Neural cell (in vitro differentiated cells): ENCODE measurements around the gene TLE7. TPM values are rescaled to one million over a fixed set of nuclear protein-coding genes. Genes with fewer than 3 reads are reported as not detected.

Source experiments
- H2AFZ ChIP-seq: fragments of 200-600, 300-800 bp; sonication (generic), shearing (Covaris generic); 2 replicates; pipeline ENCODE4 v1.6.0; 2014; ENCODE audit warnings: low read depth, mild to moderate bottlenecking, antibody characterized with exemption, low read length, moderate library complexity
- H3F3A ChIP-seq: fragments of 200-600 bp; shearing (Covaris generic); 2 replicates; pipeline ENCODE4 v1.6.1; 2016; ENCODE audit warnings: mild to moderate bottlenecking, moderate library complexity, mixed read lengths, antibody characterized with exemption, low read length; ENCODE audit not compliant: insufficient read depth, poor library complexity, severe bottlenecking
- H3K27ac ChIP-seq: fragments of 200-600, 300-800 bp; sonication (generic), shearing (Covaris generic); 2 replicates; pipeline ENCODE4 v1.5.1; 2014; ENCODE audit warnings: mild to moderate bottlenecking, low read length, moderate library complexity
- H3K27me3 ChIP-seq: fragments of 300-800, 200-600 bp; sonication (generic), shearing (Covaris generic); 2 replicates; pipeline ENCODE4 v1.6.0; 2014; ENCODE audit warnings: mild to moderate bottlenecking, low read depth, low read length, moderate library complexity; ENCODE audit not compliant: insufficient read depth
- H3K36me3 ChIP-seq: fragments of 300-800, 200-600 bp; sonication (generic), shearing (Covaris generic); 2 replicates; pipeline ENCODE4 v1.5.1; 2014; ENCODE audit warnings: mild to moderate bottlenecking, antibody characterized with exemption, low read length, moderate library complexity; ENCODE audit not compliant: insufficient read depth
- H3K4me2 ChIP-seq: fragments of 300-800, 200-600 bp; sonication (generic), shearing (Covaris generic); 2 replicates; pipeline ENCODE4 v1.6.0; 2014; ENCODE audit warnings: mild to moderate bottlenecking, low read length
- H3K4me3 ChIP-seq: fragments of 300-800, 200-600 bp; sonication (generic), shearing (Covaris generic); 2 replicates; pipeline ENCODE4 v1.5.1; 2014; ENCODE audit warnings: mild to moderate bottlenecking, low read length, moderate library complexity
- H3K79me2 ChIP-seq: fragments of 200-600 bp; shearing (Covaris generic); replicated peaks from 2 replicates; pipeline ENCODE4 v1.6.0; 2014; ENCODE audit warnings: mild to moderate bottlenecking, low read length, moderate library complexity; ENCODE audit not compliant: insufficient read depth
- H3K9ac ChIP-seq: fragments of 300-800, 200-600 bp; sonication (generic), shearing (Covaris generic); 2 replicates; pipeline ENCODE4 v1.6.1; 2016; ENCODE audit warnings: mild to moderate bottlenecking, low read length, mixed read lengths
- H3K9me2 ChIP-seq: fragments of 200-600 bp; shearing (Covaris generic); 2 replicates; pipeline ENCODE4 v1.6.1; 2016; ENCODE audit warnings: mild to moderate bottlenecking, low read length, mixed read lengths; ENCODE audit not compliant: insufficient read depth
- H3K9me3 ChIP-seq: fragments of 200-600, 300-800 bp; sonication (generic), shearing (Covaris generic); 2 replicates; pipeline ENCODE4 v1.6.1; 2016; ENCODE audit warnings: mild to moderate bottlenecking, mixed run types, low read length, moderate library complexity, mixed read lengths
- H4K20me1 ChIP-seq: fragments of 200-600 bp; shearing (Covaris generic); 2 replicates; pipeline ENCODE4 v1.6.1; 2016; ENCODE audit warnings: mild to moderate bottlenecking, mixed run types; ENCODE audit not compliant: insufficient read depth
- CTCF ChIP-seq: fragments of 450-650 bp; IDR thresholded peaks from 2 replicates; pipeline ENCODE4 v1.5.1; 2014; ENCODE audit warnings: antibody characterized with exemption, mild to moderate bottlenecking, moderate library complexity; ENCODE audit not compliant: poor library complexity, severe bottlenecking
- EP300 ChIP-seq: fragments of 450-650 bp; conservative IDR thresholded peaks from 2 replicates; pipeline ENCODE4 v1.6.1; 2014; ENCODE audit warnings: antibody characterized with exemption, mild to moderate bottlenecking, moderate library complexity; ENCODE audit not compliant: poor library complexity, severe bottlenecking
- EZH2 ChIP-seq: fragments of 200-600, 300-800 bp; shearing (Covaris generic), sonication (generic); IDR thresholded peaks from 2 replicates; pipeline ENCODE4 v1.6.1; 2014; ENCODE audit warnings: antibody characterized with exemption, low read length, borderline replicate concordance, mild to moderate bottlenecking; ENCODE audit not compliant: insufficient read depth, poor library complexity, severe bottlenecking
- MXI1 ChIP-seq: fragments of 450-650 bp; conservative IDR thresholded peaks from 2 replicates; pipeline ENCODE4 v1.6.1; 2014; ENCODE audit warnings: antibody characterized with exemption, mild to moderate bottlenecking; ENCODE audit not compliant: poor library complexity, severe bottlenecking
- POLR2AphosphoS5 ChIP-seq: IDR thresholded peaks from 2 replicates; pipeline ENCODE4 v1.6.1; 2012
- RAD21 ChIP-seq: fragments of 450-650 bp; conservative IDR thresholded peaks from 2 replicates; pipeline ENCODE4 v1.6.1; 2014; ENCODE audit warnings: antibody characterized with exemption, mild to moderate bottlenecking, moderate library complexity
- REST ChIP-seq: IDR thresholded peaks from 2 replicates; pipeline ENCODE4 v1.6.1; 2012; ENCODE audit warnings: borderline replicate concordance
- SMC3 ChIP-seq: fragments of 450-650 bp; conservative IDR thresholded peaks from 2 replicates; pipeline ENCODE4 v1.6.1; 2014; ENCODE audit warnings: antibody characterized with exemption, mild to moderate bottlenecking, moderate library complexity; ENCODE audit not compliant: poor library complexity
- TAF1 ChIP-seq: IDR thresholded peaks from 2 replicates; pipeline ENCODE4 v1.6.1; 2012; ENCODE audit warnings: low read depth
- polyA plus RNA-seq: library from polyadenylated mRNA; depleted of rRNA; stranded (reverse); fragments of >200 nt; gene quantifications from 2 replicates; pipeline ENCODE4 v1.2.3, GENCODE V29; 2014

Gene TLE7
- polyA plus RNA-seq, 1 donor from 2014 or later, result not detected

DNA sequence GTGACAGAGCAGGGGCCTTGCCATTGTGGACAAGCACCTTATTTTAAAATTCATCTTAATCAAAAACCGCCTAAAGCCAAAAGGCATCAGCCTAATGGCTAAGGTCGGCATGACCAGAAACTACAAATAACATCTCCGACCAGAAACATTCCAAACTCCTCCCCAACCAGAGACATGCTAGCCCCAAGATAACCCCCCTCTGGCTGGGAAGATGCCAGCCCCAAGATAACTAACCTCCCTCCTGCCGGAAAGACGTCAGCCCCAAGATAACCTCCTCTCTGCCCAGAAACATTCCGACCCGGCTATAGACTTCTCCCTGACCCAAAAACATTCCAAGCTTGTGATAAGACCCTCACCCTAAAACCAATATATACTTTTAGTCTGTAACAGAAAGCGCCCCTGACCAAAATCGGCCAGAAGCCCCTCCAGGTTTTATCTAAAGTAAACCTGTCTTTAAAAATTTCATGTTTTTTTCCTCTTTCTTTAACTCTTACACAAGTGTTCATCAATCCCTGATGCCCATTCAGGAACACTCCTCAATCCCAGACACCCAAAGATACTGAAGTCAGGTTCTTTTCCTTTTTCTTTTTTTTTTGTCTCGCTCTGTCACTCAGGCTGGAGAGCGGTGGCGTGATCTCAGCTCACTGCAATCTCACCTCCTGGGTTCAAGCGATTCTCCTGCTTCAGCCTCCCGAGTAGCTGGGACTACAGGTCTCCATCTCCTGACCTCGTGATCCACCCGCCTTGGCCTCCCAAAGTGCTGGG, 32.7 kb downstream of the TLE7 start:
- Histone ChIP-seq H3K4me2 (no peak overlapping the region), H3K9me3 (no peaks in the 10 kb centered on the region), H4K20me1 (no peaks in the 10 kb centered on the region), H3K4me3 (no peak overlapping the region), H3K9me2 (no peaks in the 10 kb centered on the region), H3K79me2 (no peaks in the 10 kb centered on the region), H2AFZ (no peak overlapping the region), H3K9ac (no peak overlapping the region), H3K36me3 (no peaks in the 10 kb centered on the region), H3K27ac (no peak overlapping the region), H3F3A (no peaks in the 10 kb centered on the region), H3K27me3 (no peaks in the 10 kb centered on the region)
- TF ChIP-seq CTCF (no peak), MXI1 (no peak), RAD21 (no peak), SMC3 (no peak), REST (no peak), POLR2AphosphoS5 (no peak)

GRCh38 chr16:71408536-71408935, 33.3 kb downstream of the TLE7 start:
- H3K79me2 ChIP-seq, result no peaks in the 10 kb centered on the region
- no peaks in the 10 kb centered on the region for H3K36me3 ChIP-seq
- H3K27me3 ChIP-seq, result no peaks in the 10 kb centered on the region
- H3K9ac ChIP-seq, result no peak overlapping the region
- H3K4me2 ChIP-seq, result no peak overlapping the region
- no peaks in the 10 kb centered on the region for H3F3A ChIP-seq
- H2AFZ ChIP-seq, result no peak overlapping the region
- no peaks in the 10 kb centered on the region for H3K9me3 ChIP-seq
- H3K9me2 ChIP-seq, result no peaks in the 10 kb centered on the region
- no peak overlapping the region for H3K27ac ChIP-seq
- no peak overlapping the region for H3K4me3 ChIP-seq
- H4K20me1 ChIP-seq, result no peaks in the 10 kb centered on the region
- TF ChIP-seq RAD21 (no peak), REST (no peak), POLR2AphosphoS5 (no peak), TAF1 (no peak), SMC3 (no peak), EZH2 (no peak), EP300 (no peak), MXI1 (no peak), CTCF (no peak)
